ENCODE measurements around the gene THOC1.
A peak's percentile ranks its signal among the peaks of the same experiment; 100 is the strongest.

Gene THOC1

DNA sequence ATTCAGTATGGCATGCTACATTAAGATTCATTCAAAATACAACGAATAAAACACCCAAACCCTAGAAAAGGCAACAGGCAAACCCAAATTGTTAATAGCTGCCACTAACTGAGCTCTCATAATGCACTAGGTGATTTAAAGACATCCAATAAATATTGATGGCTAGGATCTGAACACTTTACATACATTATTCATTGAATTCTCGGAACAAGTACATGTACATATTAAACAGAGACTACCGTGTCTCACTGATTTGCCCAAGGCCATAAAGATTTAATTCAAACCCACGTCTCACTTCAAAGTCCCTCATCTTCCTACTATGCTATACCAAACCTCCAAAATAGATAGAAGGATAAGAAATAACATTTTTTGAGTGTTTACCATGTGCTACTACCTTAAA is 42.1 kb downstream of the THOC1 start:
- H3K4me3 ChIP-seq (ENCODE audit: low read length): no peak overlapping the region
- no peak for DNase-seq (ENCODE audit: low read depth)
- TF ChIP-seq, protein P1, sequence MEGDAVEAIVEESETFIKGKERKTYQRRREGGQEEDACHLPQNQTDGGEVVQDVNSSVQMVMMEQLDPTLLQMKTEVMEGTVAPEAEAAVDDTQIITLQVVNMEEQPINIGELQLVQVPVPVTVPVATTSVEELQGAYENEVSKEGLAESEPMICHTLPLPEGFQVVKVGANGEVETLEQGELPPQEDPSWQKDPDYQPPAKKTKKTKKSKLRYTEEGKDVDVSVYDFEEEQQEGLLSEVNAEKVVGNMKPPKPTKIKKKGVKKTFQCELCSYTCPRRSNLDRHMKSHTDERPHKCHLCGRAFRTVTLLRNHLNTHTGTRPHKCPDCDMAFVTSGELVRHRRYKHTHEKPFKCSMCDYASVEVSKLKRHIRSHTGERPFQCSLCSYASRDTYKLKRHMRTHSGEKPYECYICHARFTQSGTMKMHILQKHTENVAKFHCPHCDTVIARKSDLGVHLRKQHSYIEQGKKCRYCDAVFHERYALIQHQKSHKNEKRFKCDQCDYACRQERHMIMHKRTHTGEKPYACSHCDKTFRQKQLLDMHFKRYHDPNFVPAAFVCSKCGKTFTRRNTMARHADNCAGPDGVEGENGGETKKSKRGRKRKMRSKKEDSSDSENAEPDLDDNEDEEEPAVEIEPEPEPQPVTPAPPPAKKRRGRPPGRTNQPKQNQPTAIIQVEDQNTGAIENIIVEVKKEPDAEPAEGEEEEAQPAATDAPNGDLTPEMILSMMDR (IDR thresholded peaks at IDR 0.05; ENCODE audit: insufficient read depth, low read depth, low read length, missing control alignments): no peak

DNA sequence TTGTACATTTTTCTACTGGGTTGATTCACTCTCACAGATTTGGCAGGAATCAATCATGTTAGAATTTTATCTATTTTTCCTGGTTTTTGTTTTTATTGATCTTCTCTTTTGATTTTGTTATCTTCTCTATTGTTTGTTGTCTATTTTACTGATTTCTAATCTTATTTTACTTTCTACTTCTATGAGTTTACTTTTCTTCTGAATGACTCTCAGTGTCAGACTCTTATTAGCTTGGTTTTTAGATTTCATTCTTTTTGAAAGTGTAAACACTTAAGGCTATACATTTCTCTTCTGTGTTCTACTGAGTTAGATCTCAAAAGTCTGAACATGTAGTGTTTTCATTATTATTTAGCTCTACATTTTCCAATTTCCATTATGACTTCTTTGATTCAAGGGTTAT is 47.1 kb downstream of the THOC1 start:
- DNase-seq (ENCODE audit: low read depth): no peak
- TF ChIP-seq, protein P1 (IDR thresholded peaks at IDR 0.05; ENCODE audit: insufficient read depth, low read depth, low read length, missing control alignments): no peak
- H3K4me3 ChIP-seq (ENCODE audit: low read length): no peak overlapping the region

DNA sequence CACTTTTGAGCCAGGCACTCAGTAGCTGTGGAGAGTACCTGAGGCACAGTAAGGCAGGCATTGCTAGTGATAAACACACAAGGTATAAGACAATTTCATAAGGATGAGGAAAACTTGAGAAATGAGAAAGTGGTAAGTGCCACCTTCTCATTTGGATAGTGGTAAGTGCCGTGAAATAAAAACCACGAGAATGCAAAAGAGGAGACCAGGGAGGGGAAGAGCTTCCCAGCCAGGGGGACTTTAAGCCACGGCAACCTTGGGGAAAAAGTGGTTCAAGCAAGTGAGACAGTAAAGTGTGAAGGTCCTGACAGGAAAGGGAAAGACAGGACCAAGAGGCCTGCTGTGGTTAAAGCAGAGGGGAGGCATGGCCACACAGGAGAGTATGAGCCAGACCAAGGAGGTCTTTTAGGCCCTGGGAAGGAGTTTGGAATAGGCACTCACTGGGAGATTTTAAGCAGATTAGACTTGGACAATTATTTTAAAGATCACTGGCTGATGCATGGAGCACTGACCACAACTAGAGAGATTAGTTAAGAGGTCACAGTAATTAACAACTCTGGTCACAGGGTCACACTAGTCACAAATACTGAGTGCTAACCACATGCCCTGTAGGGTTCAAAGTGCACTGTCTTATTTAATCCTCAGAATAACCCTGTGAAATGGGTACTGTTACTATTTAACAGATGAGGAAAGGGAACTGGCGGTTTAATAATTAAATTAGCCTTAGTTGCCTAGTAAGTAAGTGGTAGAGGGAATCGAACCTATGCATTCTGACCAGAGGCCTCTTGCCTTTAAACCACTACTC is 50.1 kb downstream of the THOC1 start:
- TF ChIP-seq, protein P1 (IDR thresholded peaks at IDR 0.05; ENCODE audit: insufficient read depth, low read depth, low read length, missing control alignments): no peak
- H3K4me3 ChIP-seq (ENCODE audit: low read length): no peak overlapping the region
- no peak for DNase-seq (ENCODE audit: low read depth)

DNA sequence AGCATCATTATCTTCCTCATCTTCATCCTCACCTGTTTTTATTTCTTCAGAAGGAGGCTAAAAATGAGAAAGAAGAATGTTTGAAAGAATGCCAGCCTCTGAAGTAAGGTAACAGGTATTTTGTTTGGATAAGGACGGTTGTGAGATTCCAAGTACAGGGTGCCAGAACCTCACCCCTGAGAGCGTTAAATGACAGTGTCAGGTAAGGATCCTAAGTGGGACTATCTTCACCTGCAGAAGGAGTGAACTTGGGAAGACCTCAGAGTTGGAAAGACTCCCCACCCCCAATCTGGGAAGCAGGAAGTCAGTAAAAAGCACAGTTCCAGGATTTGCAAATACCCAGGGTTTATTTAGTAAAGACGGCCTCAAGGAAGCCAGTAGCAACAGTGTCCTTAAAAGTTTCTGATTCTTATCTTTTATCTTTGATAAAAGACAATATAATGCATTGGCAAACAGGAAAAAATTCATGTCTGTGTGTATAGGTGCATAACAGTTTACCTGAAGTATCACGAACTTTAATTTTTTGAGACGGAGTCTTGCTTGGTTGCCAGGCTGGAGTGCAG is 52.3 kb downstream of the THOC1 start:
- DNase-seq (ENCODE audit: low read depth): no peak
- TF ChIP-seq, protein P1 (IDR thresholded peaks at IDR 0.05; ENCODE audit: insufficient read depth, low read depth, low read length, missing control alignments): no peak
- H3K4me3 ChIP-seq (ENCODE audit: low read length): no peak overlapping the region

DNA sequence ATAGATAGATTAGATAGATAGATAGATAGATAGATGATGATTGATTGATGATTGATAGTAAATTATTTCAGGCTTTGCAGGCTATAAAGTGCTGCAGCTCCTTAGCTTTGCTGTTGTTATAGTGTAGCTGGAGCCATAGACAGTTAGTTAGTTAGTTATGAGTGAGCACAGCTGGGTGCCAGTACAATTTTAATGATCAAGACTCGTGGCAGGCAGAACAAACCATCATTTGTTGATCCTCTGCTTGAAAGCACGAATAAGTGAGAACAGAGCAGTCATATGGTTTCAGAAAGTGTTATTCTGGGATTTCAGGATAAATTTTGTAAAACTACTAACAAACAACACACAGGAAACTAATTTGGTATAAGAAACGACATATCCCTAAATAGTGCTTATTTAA is 53.9 kb downstream of the THOC1 start:
- TF ChIP-seq, protein P1 (IDR thresholded peaks at IDR 0.05; ENCODE audit: insufficient read depth, low read depth, low read length, missing control alignments): no peak
- DNase-seq (ENCODE audit: low read depth): no peak
- no peak overlapping the region for H3K4me3 ChIP-seq (ENCODE audit: low read length)

DNA sequence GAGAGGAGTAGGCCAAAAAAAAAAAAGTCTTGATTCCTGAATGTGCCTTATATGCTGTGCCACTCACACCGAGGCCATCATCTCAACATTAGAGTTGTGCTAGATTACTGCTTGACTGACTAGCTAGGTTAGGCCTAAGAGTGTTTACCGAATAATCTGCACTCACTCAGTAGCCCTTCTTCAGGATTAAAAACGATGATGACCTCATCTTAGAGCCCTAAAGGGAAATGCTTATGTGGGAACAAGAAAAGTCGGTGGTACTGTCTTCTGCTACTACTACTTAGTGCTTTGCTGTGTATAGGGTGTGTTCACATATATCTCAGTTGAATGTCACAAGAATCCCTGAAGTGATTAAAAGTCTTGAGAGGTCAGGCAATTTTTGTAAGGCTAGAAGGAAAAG is 54.3 kb downstream of the THOC1 start:
- DNase-seq (ENCODE audit: low read depth): peak; percentile 11
- TF ChIP-seq, protein P1 (IDR thresholded peaks at IDR 0.05; ENCODE audit: insufficient read depth, low read depth, low read length, missing control alignments): no peak

DNA sequence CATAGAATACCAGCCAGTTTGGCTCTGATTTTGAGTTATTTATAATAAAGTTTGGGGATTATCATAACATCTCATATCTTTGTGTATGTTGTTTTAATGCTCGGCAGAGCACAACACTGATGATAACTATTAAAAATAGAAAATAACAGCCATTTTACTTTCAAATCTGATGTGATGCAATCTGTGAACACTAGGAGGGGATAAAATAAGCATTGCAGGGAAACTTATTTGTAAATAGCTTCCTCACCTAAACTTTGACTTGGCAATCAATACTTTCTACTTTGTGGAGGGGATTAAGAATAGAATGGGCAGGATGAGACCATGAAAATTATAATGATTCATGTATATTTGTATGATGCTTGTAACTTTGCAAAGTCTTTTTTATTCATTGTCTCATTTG is 55.1 kb downstream of the THOC1 start:
- H3K4me3 ChIP-seq (ENCODE audit: low read length): no peak overlapping the region
- TF ChIP-seq, protein P1 (IDR thresholded peaks at IDR 0.05; ENCODE audit: insufficient read depth, low read depth, low read length, missing control alignments): peak; percentile 12
- DNase-seq (ENCODE audit: low read depth): no peak

More for the DNA sequence above, 54.3 kb downstream of the THOC1 start:
- H3K4me3 ChIP-seq (ENCODE audit: low read length): no peak overlapping the region
